ENCODE data around the gene NSL1. TPM values are rescaled to one million over a fixed set of nuclear protein-coding genes. Genes with fewer than 3 reads are reported as not detected.
A peak's percentile ranks its signal among the peaks of the same experiment; 100 is the strongest.
"Not testable (repeated sequence)": the region's sequence is repeated elsewhere in the genome, so short reads cannot be mapped to it uniquely, and the experiment has no call there.

NSL1 gene
- total RNA-seq, 1 donor from 2014 or later = 60.3 TPM

GRCh38 chr1:212713465-212714136 lies 78.0 kb downstream of the NSL1 start:
- FAIRE-seq (no peak), DNase-seq (ENCODE audit: low spot score in 2 of 2) (no peak)

GRCh38 chr1:212712451-212713303 lies 78.9 kb downstream of the NSL1 start:
- no peak for DNase-seq (ENCODE audit: low spot score in 2 of 2)
- FAIRE-seq = no peak

- FAIRE-seq; DNase-seq (ENCODE audit: low spot score in 2 of 2): not testable (repeated sequence)
Observed at GRCh38 chr1:212711974-212712373, 79.6 kb downstream of the NSL1 start.

- DNase-seq (ENCODE audit: low spot score in 2 of 2) (no peak), FAIRE-seq (no peak)
Observed at GRCh38 chr1:212710566-212710965, 81.0 kb downstream of the NSL1 start.

- DNase-seq (ENCODE audit: low spot score in 2 of 2) (no peak), FAIRE-seq (no peak)
Observed at GRCh38 chr1:212703991-212704564, 87.5 kb downstream of the NSL1 start.

GRCh38 chr1:212702672-212703071 lies 88.9 kb downstream of the NSL1 start:
- DNase-seq (ENCODE audit: low spot score in 2 of 2) (no peak), FAIRE-seq (no peak)

- DNase-seq (ENCODE audit: low spot score in 2 of 2) = no peak
- FAIRE-seq = no peak
Observed at GRCh38 chr1:212701910-212702309, 89.7 kb downstream of the NSL1 start.

- DNase-seq (ENCODE audit: low spot score in 2 of 2) (peak in 1 of 2 donors; percentile 20), FAIRE-seq (no peak)
Observed at GRCh38 chr1:212700892-212701819, 90.4 kb downstream of the NSL1 start.

- DNase-seq (ENCODE audit: low spot score in 2 of 2) (peak; percentile 27 to 44), FAIRE-seq (no peak)
Observed at GRCh38 chr1:212700223-212700891, 91.2 kb downstream of the NSL1 start.

- FAIRE-seq = no peak
- peak; percentile 54 to 60 for DNase-seq (ENCODE audit: low spot score in 2 of 2)
Observed at GRCh38 chr1:212699625-212700222, 91.9 kb downstream of the NSL1 start, which contains the start of gene BATF3. Gene BATF3, minus strand, starts transcription at chr1:212699840. Its CDS starts 78 bp downstream, at chr1:212699762.

- peak; percentile 31 to 39 for DNase-seq (ENCODE audit: low spot score in 2 of 2)
- FAIRE-seq = no peak
Observed at GRCh38 chr1:212699104-212699624, 92.4 kb downstream of the NSL1 start.

GRCh38 chr1:212698467-212699103 lies 93.0 kb downstream of the NSL1 start:
- DNase-seq (ENCODE audit: low spot score in 2 of 2) (no peak), FAIRE-seq (no peak)

GRCh38 chr1:212696721-212697331 lies 94.8 kb downstream of the NSL1 start:
- FAIRE-seq (no peak), DNase-seq (ENCODE audit: low spot score in 2 of 2) (no peak)

GRCh38 chr1:212692774-212693644 lies 98.6 kb downstream of the NSL1 start:
- FAIRE-seq = no peak
- no peak for DNase-seq (ENCODE audit: low spot score in 2 of 2)

GRCh38 chr1:212691561-212692071 lies 100.0 kb downstream of the NSL1 start:
- FAIRE-seq (no peak), DNase-seq (ENCODE audit: low spot score in 2 of 2) (no peak)

GRCh38 chr1:212690816-212691403 lies 100.7 kb downstream of the NSL1 start:
- FAIRE-seq = no peak

More at GRCh38 chr1:212690816-212691403, 100.7 kb downstream of the NSL1 start:
- DNase-seq (ENCODE audit: low spot score in 2 of 2) = no peak

All from frontal cortex (tissue), 4 donors.